Fibroblast of skin of right quadriceps (primary cell): ENCODE data around the gene PKNOX2.

Experiments used
- DNase-seq: peaks from one replicate; pipeline ENCODE4 v3.0.0-alpha.2; 2013

PKNOX2 gene

GRCh38 chr11:125267548-125267947 is 103.0 kb downstream of the PKNOX2 start:
- DNase-seq = no peak

- no peak for DNase-seq
Measured at GRCh38 chr11:125268611-125269010, 104.1 kb downstream of the PKNOX2 start.

- DNase-seq = no peak
Measured at GRCh38 chr11:125270106-125270505, 105.6 kb downstream of the PKNOX2 start.

GRCh38 chr11:125270711-125271110 is 106.2 kb downstream of the PKNOX2 start:
- DNase-seq = peak; percentile 46

GRCh38 chr11:125271483-125272091 is 107.0 kb downstream of the PKNOX2 start:
- DNase-seq = no peak

GRCh38 chr11:125272092-125272491 is 107.5 kb downstream of the PKNOX2 start:
- peak; percentile 44 for DNase-seq

- DNase-seq = no peak
Measured at GRCh38 chr11:125272821-125273220, 108.3 kb downstream of the PKNOX2 start.

- no peak for DNase-seq
Measured at GRCh38 chr11:125273519-125274000, 109.0 kb downstream of the PKNOX2 start.

- DNase-seq = no peak
Measured at GRCh38 chr11:125274309-125274708, 109.8 kb downstream of the PKNOX2 start.

GRCh38 chr11:125274774-125275173 is 110.2 kb downstream of the PKNOX2 start:
- DNase-seq = no peak

GRCh38 chr11:125275905-125276618 is 111.5 kb downstream of the PKNOX2 start:
- peak; percentile 25 for DNase-seq

GRCh38 chr11:125276619-125276976 is 112.0 kb downstream of the PKNOX2 start:
- no peak for DNase-seq

- DNase-seq = no peak
Measured at GRCh38 chr11:125279676-125280418, 115.3 kb downstream of the PKNOX2 start.

GRCh38 chr11:125280646-125281045 is 116.1 kb downstream of the PKNOX2 start:
- no peak for DNase-seq

- DNase-seq = no peak
Measured at GRCh38 chr11:125281831-125282595, 117.5 kb downstream of the PKNOX2 start.

- no peak for DNase-seq
Measured at GRCh38 chr11:125282596-125282914, 118.0 kb downstream of the PKNOX2 start.

GRCh38 chr11:125284245-125284850 is 119.8 kb downstream of the PKNOX2 start:
- DNase-seq = no peak

GRCh38 chr11:125285844-125286243 is 121.3 kb downstream of the PKNOX2 start:
- no peak for DNase-seq

GRCh38 chr11:125286486-125286885 is 121.9 kb downstream of the PKNOX2 start:
- DNase-seq = no peak

GRCh38 chr11:125287491-125288210 is 123.1 kb downstream of the PKNOX2 start:
- DNase-seq = peak; percentile 64

- DNase-seq = no peak
Measured at GRCh38 chr11:125289419-125290098, 125.0 kb downstream of the PKNOX2 start.

- DNase-seq = no peak
Measured at GRCh38 chr11:125290263-125290662, 125.7 kb downstream of the PKNOX2 start.
